Small intestine (tissue), 7 donors: ENCODE data around the gene ZBTB40. TPM values are rescaled to one million over a fixed set of nuclear protein-coding genes. Genes with fewer than 3 reads are reported as not detected.

Source experiments
- DNase-seq, 2 donors: peaks; one replicate each; pipeline versions ENCODE4 v3.0.0 to v3.0.0-alpha.2; 2013
- FAIRE-seq: peaks from 2 replicates; lab custom pipeline; 2012; peaks lifted over from hg19 to GRCh38; lab: Jason Lieb, UNC
- H3K27ac ChIP-seq, 3 donors: one replicate each; pipeline ENCODE4 v1.5.1; 2013; ENCODE audit warnings: low read length in 2 of 3, mild to moderate bottlenecking in 2 of 3, control low read depth in 1 of 3, inconsistent platforms in 1 of 3, low read depth in 1 of 3, moderate library complexity in 1 of 3
- H3K27me3 ChIP-seq, 3 donors: one replicate each; pipeline ENCODE4 v1.6.1; 2013; ENCODE audit warnings: low read length in 3 of 3, inconsistent platforms in 1 of 3; ENCODE audit not compliant: control insufficient read depth in 3 of 3, insufficient read depth in 3 of 3
- H3K36me3 ChIP-seq, 3 donors: one replicate each; pipeline ENCODE4 v1.6.1; 2013; ENCODE audit warnings: low read length in 3 of 3, inconsistent platforms in 1 of 3, low read depth in 1 of 3, mild to moderate bottlenecking in 1 of 3, moderate library complexity in 1 of 3; ENCODE audit not compliant: control insufficient read depth in 3 of 3, insufficient read depth in 2 of 3
- H3K4me1 ChIP-seq, 3 donors: one replicate each; pipeline ENCODE4 v1.6.1; 2013; ENCODE audit warnings: low read length in 2 of 3, inconsistent platforms in 1 of 3, low read depth in 1 of 3, mild to moderate bottlenecking in 1 of 3, moderate library complexity in 1 of 3; ENCODE audit not compliant: control insufficient read depth in 3 of 3, insufficient read depth in 2 of 3
- H3K4me3 ChIP-seq, 3 donors: one replicate each; pipeline ENCODE4 v1.5.1; 2013; ENCODE audit warnings: low read length in 3 of 3, control low read depth in 1 of 3, inconsistent platforms in 1 of 3, low read depth in 1 of 3, mild to moderate bottlenecking in 1 of 3, moderate library complexity in 1 of 3
- H3K9me3 ChIP-seq, 2 donors: one replicate each; pipeline ENCODE4 v1.6.1; 2013; ENCODE audit warnings: low read depth in 1 of 2, low read length in 1 of 2; ENCODE audit not compliant: control insufficient read depth in 2 of 2, insufficient read depth in 1 of 2
- WGBS, 3 donors: extraction: QIAGEN DNeasy Blood & Tissue Kit; methylation state at CpG; one replicate each; pipeline ENCODE4 v1.1.7; 2013; 5-methylcytosine and 5-hydroxymethylcytosine counted together
- polyA plus RNA-seq, 4 donors: library from polyadenylated mRNA; stranded (reverse) in 3 of 4; unstranded in 1 of 4; fragments of 200-250 nt in 3 of 4; fragments of 120-200 nt in 1 of 4; gene quantifications; one replicate each; pipeline versions ENCODE4 v1.2.1 to v1.2.3, GENCODE V29; 2013
- donor health status: healthy with polysubstance abuse.
- donor health status: control.
- donor health status: control.
- donor health status: Bipolar disorder and iron deficiency.
- donor health status: healthy.

Gene ZBTB40
- polyA plus RNA-seq, 4 donors, result 4.1 to 14.6 (median 6.7) TPM

DNA sequence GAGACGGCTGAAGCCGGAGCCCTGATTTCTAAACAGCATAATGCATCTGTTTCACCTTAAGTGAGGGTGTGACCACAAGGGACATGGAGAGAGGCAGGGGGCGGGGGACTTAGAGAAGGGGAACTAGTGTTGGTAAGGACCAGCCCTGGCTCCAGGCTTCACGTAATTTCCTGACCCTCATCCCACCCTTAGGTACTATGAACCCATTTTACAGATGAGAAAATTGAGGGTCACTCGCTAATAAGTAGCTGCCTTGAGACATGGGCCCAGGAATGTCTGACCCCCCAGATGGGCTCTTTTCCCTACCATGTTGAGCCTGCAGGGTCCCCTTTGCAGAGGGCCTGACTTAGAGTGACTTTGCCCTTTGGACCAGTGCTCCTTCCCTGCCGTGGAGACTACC lies 116.3 kb downstream of the ZBTB40 start:
- H3K27me3 ChIP-seq, result peaks cover 7 to 32% (median 19%) of the 10 kb centered on the region in 3 donors

DNA sequence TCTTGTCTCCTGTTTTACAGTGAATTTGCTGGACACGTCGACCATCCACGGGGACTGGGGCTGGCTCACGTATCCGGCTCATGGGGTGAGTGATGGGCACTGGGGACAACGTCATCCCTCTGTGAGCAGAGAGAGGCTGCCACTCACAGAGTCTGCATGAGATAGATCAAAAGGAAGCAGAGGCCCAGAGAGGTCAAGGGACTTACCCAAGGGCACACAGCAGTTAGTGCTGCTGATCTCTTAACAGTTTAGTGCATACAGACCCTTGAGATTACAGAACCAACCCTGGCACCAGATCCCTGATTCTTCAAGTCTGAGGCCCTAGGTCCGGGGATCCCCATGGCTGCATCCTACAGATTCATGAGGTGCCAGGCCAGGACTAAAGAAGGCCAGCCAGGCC lies 117.6 kb downstream of the ZBTB40 start:
- H3K4me1 ChIP-seq, result no peaks in the 10 kb centered on the region
- FAIRE-seq (no peak), DNase-seq (no peak)
- H3K4me3 ChIP-seq, result no peak overlapping the region
- peaks cover 0 to 24% (median 14%) of the 10 kb centered on the region in 3 donors for H3K27me3 ChIP-seq
- 85 to 86% (median 86%) methylated on average over 7 of the region's 7 CpGs for WGBS, 3 donors
- H3K27ac ChIP-seq, result no peak overlapping the region
- H3K36me3 ChIP-seq, result no peaks in the 10 kb centered on the region
- no peaks in the 10 kb centered on the region for H3K9me3 ChIP-seq

More for the DNA sequence above, 116.3 kb downstream of the ZBTB40 start:
- Histone ChIP-seq H3K4me1 (no peaks in the 10 kb centered on the region), H3K9me3 (no peaks in the 10 kb centered on the region), H3K36me3 (no peaks in the 10 kb centered on the region), H3K27ac (no peak overlapping the region), H3K4me3 (no peak overlapping the region)
- DNase-seq, result no peak
- 51 to 71% (median 53%) methylated on average over 6 of the region's 6 CpGs for WGBS, 3 donors
- no peak for FAIRE-seq

DNA sequence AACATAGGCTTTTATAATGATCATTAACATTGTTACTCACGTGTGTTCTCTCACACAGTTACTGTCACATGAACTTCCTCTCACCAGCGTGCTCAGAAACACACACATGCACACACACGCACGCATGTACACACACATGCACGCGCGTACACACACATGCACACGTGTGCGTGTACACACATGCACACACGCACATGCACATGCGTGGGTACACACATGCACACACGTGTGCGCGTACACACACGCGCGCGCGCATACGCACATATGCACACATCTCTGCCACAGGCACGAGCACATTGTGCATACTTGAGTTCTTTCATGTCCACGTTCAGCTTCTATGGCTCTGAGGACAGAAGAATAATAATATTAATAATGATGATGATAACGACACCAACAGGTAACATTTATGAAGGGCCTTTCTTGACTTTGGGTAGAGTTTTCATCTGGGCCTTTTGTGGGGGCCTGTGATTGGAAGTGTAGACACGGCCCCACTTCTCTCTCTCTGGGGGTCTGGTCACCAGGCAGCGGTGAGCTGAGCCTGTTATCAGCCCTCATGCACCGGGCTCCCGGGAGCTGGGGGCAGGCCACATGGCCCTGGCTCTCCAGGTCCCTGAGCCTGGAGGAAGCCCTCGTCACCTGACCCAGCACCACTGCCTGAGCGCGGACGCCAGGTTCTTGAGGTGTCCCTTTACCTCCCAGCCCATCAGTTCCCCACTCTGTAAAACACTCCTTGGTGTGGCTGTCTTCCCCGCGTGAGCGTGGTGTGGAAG lies 118.7 kb downstream of the ZBTB40 start:
- Histone ChIP-seq H3K36me3 (no peaks in the 10 kb centered on the region), H3K27ac (no peak overlapping the region), H3K4me3 (no peak overlapping the region), H3K27me3 (peaks cover 0 to 15% (median 5%) of the 10 kb centered on the region in 3 donors), H3K4me1 (no peaks in the 10 kb centered on the region), H3K9me3 (no peaks in the 10 kb centered on the region)
- FAIRE-seq (no peak), DNase-seq (no peak)
- WGBS, 3 donors, result 85 to 89% (median 86%) methylated on average over 34 of the region's 34 CpGs

DNA sequence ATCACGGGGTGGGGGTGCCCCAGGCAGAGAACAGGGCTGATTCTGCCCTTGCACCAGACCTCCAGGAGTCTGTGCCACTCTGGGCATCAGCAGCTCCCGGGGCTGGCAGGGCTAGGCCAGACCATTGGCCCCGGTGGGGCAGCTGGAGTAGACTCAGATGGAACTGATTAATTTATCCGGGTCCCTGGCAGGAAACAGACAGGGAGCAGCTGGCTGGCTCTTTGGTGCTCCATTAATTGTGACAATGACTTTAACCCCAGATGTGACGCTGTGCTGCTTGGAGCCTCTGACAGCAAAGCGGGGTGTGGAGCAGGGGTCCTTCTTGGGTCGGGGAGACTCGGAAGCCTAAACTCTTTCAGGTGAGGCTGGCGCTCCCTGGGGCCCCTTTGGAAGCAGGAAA lies 121.2 kb downstream of the ZBTB40 start:
- no peak overlapping the region for H3K27ac ChIP-seq
- 50 to 55% (median 54%) methylated on average over 9 of the region's 9 CpGs for WGBS, 3 donors
- no peaks in the 10 kb centered on the region for H3K36me3 ChIP-seq
- no peaks in the 10 kb centered on the region for H3K9me3 ChIP-seq
- H3K27me3 ChIP-seq, result peaks cover 0 to 6% (median 0%) of the 10 kb centered on the region in 3 donors
- no peak for DNase-seq
- no peak for FAIRE-seq
- no peaks in the 10 kb centered on the region for H3K4me1 ChIP-seq
- H3K4me3 ChIP-seq, result no peak overlapping the region

DNA sequence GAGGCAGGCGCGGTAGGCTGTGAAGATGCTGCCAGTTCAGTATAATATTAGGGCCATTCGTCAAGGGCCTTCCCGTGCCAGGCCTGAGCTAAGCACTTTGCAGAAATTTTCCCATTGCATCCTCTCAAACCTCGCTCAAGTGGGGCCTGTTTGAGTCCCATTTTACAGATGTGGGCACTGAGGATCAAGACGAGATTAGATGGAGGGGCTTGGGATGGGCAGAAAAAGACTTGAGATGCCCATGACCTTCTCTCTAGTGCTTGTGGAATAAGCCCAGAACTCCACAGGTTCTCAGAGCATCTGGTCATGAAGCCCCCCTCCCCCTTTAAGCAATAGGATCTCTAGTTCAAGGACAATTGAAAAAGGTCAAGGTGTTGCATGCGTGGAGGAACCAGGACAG lies 121.6 kb downstream of the ZBTB40 start:
- FAIRE-seq, result no peak
- 66 to 71% (median 67%) methylated on average over 7 of the region's 7 CpGs for WGBS, 3 donors
- peaks cover 0 to 3% (median 0%) of the 10 kb centered on the region in 3 donors for H3K27me3 ChIP-seq

DNA sequence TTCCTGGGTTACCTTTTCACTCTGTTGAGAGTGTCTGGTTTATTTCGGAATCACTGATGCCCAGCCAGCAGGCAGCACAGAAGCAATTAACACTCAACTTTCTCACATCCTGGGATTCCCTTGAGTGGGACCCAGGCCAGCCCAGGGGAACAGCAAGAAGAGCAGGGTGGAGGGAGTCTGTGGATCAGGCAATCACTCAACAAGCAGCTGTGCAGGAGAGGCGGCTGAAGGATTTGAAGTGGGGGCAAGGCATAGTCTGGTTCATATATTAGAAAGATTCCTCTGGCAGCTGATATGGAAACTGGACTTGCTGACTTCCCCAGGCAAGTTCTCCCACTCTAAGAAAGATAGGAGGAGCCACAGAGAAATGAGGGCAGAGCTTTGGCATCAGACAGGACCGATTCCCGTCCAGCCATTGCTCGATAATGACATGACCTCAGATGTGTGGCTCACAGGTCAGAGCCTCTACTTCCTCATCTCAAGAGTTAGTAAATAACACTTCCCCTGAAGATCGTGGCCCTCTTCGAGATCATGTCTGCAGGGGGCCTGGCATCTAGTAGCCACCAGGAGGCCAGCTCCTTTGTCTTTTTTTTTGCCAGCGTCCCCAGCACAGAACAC lies 124.0 kb downstream of the ZBTB40 start:
- Histone ChIP-seq H3K27me3 (no peaks in the 10 kb centered on the region), H3K4me1 (no peaks in the 10 kb centered on the region), H3K27ac (no peak overlapping the region), H3K9me3 (no peaks in the 10 kb centered on the region), H3K4me3 (no peak overlapping the region), H3K36me3 (no peaks in the 10 kb centered on the region)
- DNase-seq (no peak), FAIRE-seq (no peak)
- 44 to 52% (median 48%) methylated on average over 8 of the region's 8 CpGs for WGBS, 3 donors

More for the DNA sequence above, 121.6 kb downstream of the ZBTB40 start:
- Histone ChIP-seq H3K4me3 (no peak overlapping the region), H3K27ac (no peak overlapping the region), H3K4me1 (no peaks in the 10 kb centered on the region), H3K36me3 (no peaks in the 10 kb centered on the region), H3K9me3 (no peaks in the 10 kb centered on the region)
- DNase-seq, result no peak

DNA sequence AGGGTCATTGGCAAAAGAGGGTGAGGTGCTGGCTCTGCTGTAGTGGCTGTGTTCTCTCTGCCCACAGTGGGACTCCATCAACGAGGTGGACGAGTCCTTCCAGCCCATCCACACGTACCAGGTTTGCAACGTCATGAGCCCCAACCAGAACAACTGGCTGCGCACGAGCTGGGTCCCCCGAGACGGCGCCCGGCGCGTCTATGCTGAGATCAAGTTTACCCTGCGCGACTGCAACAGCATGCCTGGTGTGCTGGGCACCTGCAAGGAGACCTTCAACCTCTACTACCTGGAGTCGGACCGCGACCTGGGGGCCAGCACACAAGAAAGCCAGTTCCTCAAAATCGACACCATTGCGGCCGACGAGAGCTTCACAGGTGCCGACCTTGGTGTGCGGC lies 124.5 kb downstream of the ZBTB40 start:
- no peak for FAIRE-seq
- no peaks in the 10 kb centered on the region for H3K9me3 ChIP-seq
- no peak overlapping the region for H3K27ac ChIP-seq
- WGBS, 3 donors, result 87 to 90% (median 89%) methylated on average over 23 of the region's 23 CpGs
- no peaks in the 10 kb centered on the region for H3K36me3 ChIP-seq
- no peak for DNase-seq
- no peak overlapping the region for H3K4me3 ChIP-seq
- H3K27me3 ChIP-seq, result no peaks in the 10 kb centered on the region
- no peaks in the 10 kb centered on the region for H3K4me1 ChIP-seq

DNA sequence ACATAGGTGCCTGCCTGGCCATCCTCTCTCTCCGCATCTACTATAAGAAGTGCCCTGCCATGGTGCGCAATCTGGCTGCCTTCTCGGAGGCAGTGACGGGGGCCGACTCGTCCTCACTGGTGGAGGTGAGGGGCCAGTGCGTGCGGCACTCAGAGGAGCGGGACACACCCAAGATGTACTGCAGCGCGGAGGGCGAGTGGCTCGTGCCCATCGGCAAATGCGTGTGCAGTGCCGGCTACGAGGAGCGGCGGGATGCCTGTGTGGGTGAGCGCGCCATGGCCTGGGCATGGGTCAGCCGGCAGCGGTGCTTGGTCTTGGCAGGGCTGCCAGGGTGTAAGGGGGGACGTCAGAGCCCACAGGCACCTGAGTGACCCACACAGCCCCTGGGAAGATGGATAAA lies 125.0 kb downstream of the ZBTB40 start:
- FAIRE-seq (no peak), DNase-seq (no peak)
- H3K9me3 ChIP-seq, result no peaks in the 10 kb centered on the region
- no peaks in the 10 kb centered on the region for H3K36me3 ChIP-seq
- no peaks in the 10 kb centered on the region for H3K27me3 ChIP-seq
- H3K27ac ChIP-seq, result no peak overlapping the region
- H3K4me1 ChIP-seq, result no peaks in the 10 kb centered on the region
- H3K4me3 ChIP-seq, result no peak overlapping the region
- WGBS, 3 donors, result 93 to 94% (median 94%) methylated on average over 24 of the region's 24 CpGs
